K562 (cell line): Measurements from ENCODE around the gene C1QTNF5. TPM values are rescaled to one million over a fixed set of nuclear protein-coding genes. Genes with fewer than 3 reads are reported as not detected.

Experiments
- CBFA2T2 ChIP-seq: fragments of 450-650 bp; conservative IDR thresholded peaks from 2 replicates; pipeline ENCODE4 v1.6.1; 2017; ENCODE audit warnings: mild to moderate bottlenecking
- CBFB ChIP-seq: sonication (generic); formaldehyde crosslinking; IDR thresholded peaks from 2 replicates; pipeline ENCODE4 v1.4.0; 2020; ENCODE audit warnings: mild to moderate bottlenecking, missing genetic modification reagents
- CEBPB ChIP-seq: fragments of 450-650 bp; IDR thresholded peaks from 2 replicates; pipeline ENCODE4 v1.6.1; 2016; ENCODE audit warnings: missing genetic modification characterization, missing compliant biosample characterization
- FOXJ2 ChIP-seq: fragments of 200-800 bp; sonication (Bioruptor generic); IDR thresholded peaks from 2 replicates; pipeline ENCODE4 v1.6.1; 2016; ENCODE audit warnings: missing genetic modification characterization, missing compliant biosample characterization
- GTF2E2 ChIP-seq: fragments of 200-800 bp; sonication (Bioruptor generic); IDR thresholded peaks from 2 replicates; pipeline ENCODE4 v1.6.1; 2016; ENCODE audit warnings: missing genetic modification characterization, missing compliant biosample characterization
- HDAC1 ChIP-seq, 2 experiments: fragments of 450-650 bp; IDR thresholded peaks; 2 replicates each; pipeline ENCODE4 v1.6.1; 2016 to 2017; ENCODE audit warnings: inconsistent platforms in 1 of 2, mild to moderate bottlenecking in 1 of 2, moderate library complexity in 1 of 2
- IFI16 ChIP-seq: fragments of 250-450 bp; sonication (Bioruptor Pico); IDR thresholded peaks from 2 replicates; pipeline ENCODE4 v2.1.2; 2022; ENCODE audit warnings: mild to moderate bottlenecking, inconsistent platforms
- MYNN ChIP-seq, 2 experiments: sonication (generic); formaldehyde crosslinking in 1 of 2; IDR thresholded peaks; 2 replicates each; pipeline versions ENCODE4 v1.5.0 to v1.6.1; 2016 to 2020; ENCODE audit warnings: antibody characterized with exemption in 1 of 2, missing genetic modification reagents in 1 of 2
- NCOA6 ChIP-seq: fragments of 450-650 bp; IDR thresholded peaks from 2 replicates; pipeline ENCODE4 v1.6.1; 2017; ENCODE audit warnings: mild to moderate bottlenecking
- NR3C1 ChIP-seq: sonication (generic); formaldehyde crosslinking; IDR thresholded peaks from 2 replicates; pipeline ENCODE4 v1.8.1; 2022; ENCODE audit warnings: missing genetic modification reagents
- RAD21 ChIP-seq, 2 experiments: fragments of 250-450 bp in 1 of 2; fragments of 450-650 bp in 1 of 2; sonication (Bioruptor Pico) in 1 of 2; formaldehyde crosslinking in 1 of 2; IDR thresholded peaks in 1 of 2; conservative IDR thresholded peaks in 1 of 2; 2 replicates each; pipeline versions ENCODE4 v1.4.0 to v1.8.0; 2020 to 2022; ENCODE audit warnings: mild to moderate bottlenecking in 2 of 2, moderate library complexity in 1 of 2
- SMARCA5 ChIP-seq: fragments of 450-650 bp; IDR thresholded peaks from 2 replicates; pipeline ENCODE4 v1.6.1; 2016
- SPI1 ChIP-seq: IDR thresholded peaks from 2 replicates; pipeline ENCODE4 v1.6.1; 2011; ENCODE audit warnings: low read depth, low read length, control low read depth, borderline replicate concordance
- TEAD1 ChIP-seq, 2 experiments: fragments of 450-650 bp in 1 of 2; sonication (generic) in 1 of 2; formaldehyde crosslinking; IDR thresholded peaks; 2 replicates each; pipeline versions ENCODE4 v1.4.0 to v1.8.0; 2020 to 2022; ENCODE audit warnings: mild to moderate bottlenecking in 2 of 2, missing genetic modification reagents in 1 of 2
- THAP12 ChIP-seq: fragments of 250-450 bp; sonication (Bioruptor Pico); IDR thresholded peaks from 2 replicates; pipeline ENCODE4 v1.9.0; 2021; ENCODE audit warnings: mild to moderate bottlenecking, inconsistent platforms
- WHSC1 ChIP-seq: IDR thresholded peaks from one replicate; pipeline ENCODE4 v1.6.1; 2012; ENCODE audit warnings: low read length, control low read depth, inconsistent platforms
- ZBTB9 ChIP-seq: fragments of 450-650 bp; formaldehyde crosslinking; IDR thresholded peaks from 2 replicates; pipeline ENCODE4 v1.4.0; 2020; ENCODE audit warnings: mild to moderate bottlenecking, moderate library complexity
- ZC3H8 ChIP-seq: fragments of 450-650 bp; IDR thresholded peaks from 2 replicates; pipeline ENCODE4 v1.6.1; 2017
- ZNF133 ChIP-seq: fragments of 250-450 bp; sonication (Bioruptor Pico); IDR thresholded peaks from 2 replicates; pipeline ENCODE4 v1.4.0; 2020; ENCODE audit warnings: mild to moderate bottlenecking
- polyA plus RNA-seq, 8 experiments: library from polyadenylated mRNA; depleted of rRNA in 4 of 8; stranded (reverse) in 5 of 8; unstranded in 3 of 8; fragments of >200 nt; fragmentation: Nextera tagmentation in 2 of 8; fragmentation: Illumina TruSeq in 1 of 8; extraction: Ambion mirVana in 2 of 8; extraction: Trizol in 1 of 8; gene quantifications; 2 replicates each; pipeline versions ENCODE4 v1.2.1 to v1.2.3, GENCODE V29; 2011 to 2014; ENCODE audit warnings: inconsistent platforms in 1 of 8, missing spikeins in 1 of 8
- total RNA-seq, 7 experiments: library from RNA; depleted of rRNA in 6 of 7; stranded (reverse); fragments of >200 nt in 6 of 7; fragmentation: Illumina TruSeq in 2 of 7; extraction: Trizol in 2 of 7; gene quantifications; 2 replicates each; pipeline versions ENCODE4 v1.2.1 to v1.2.3, GENCODE V29; 2011 to 2021; ENCODE audit warnings: low replicate concordance in 1 of 7
- TF ChIP-seq, protein P1 (sequence below): sonication (generic); formaldehyde crosslinking; IDR thresholded peaks from 2 replicates; pipeline ENCODE4 v1.8.0; 2022; ENCODE audit warnings: missing genetic modification reagents, mild to moderate bottlenecking, moderate library complexity, borderline replicate concordance
- TF ChIP-seq, protein P2 (sequence below): sonication (generic); formaldehyde crosslinking; IDR thresholded peaks from 2 replicates; pipeline ENCODE4 v1.8.1; 2023; ENCODE audit warnings: mild to moderate bottlenecking, missing genetic modification reagents, moderate library complexity
- TF ChIP-seq, protein P3 (sequence below): fragments of 250-450 bp; sonication (Bioruptor Pico); IDR thresholded peaks from 2 replicates; pipeline ENCODE4 v1.5.0; 2021; ENCODE audit warnings: mild to moderate bottlenecking, borderline replicate concordance

The C1QTNF5 gene
- total and polyA plus RNA-seq, 9 of the 15 experiments (the other 6 are each of a cell fraction or from before 2014, with no cell fraction given): 0.07 to 0.76 (median 0.24) TPM; not detected in 1

- TF ChIP-seq FOXJ2 (tag): no peak
- no peak for TF ChIP-seq MYNN (IDR thresholded peaks at IDR 0.05)
- no peak for TF ChIP-seq MYNN (CRISPR knock-in tag; IDR thresholded peaks at IDR 0.05)
- TF ChIP-seq HDAC1 (IDR thresholded peaks at IDR 0.05): peak in 1 of 2 experiments; percentile 58; a peak in 1 of 4 replicates
- TF ChIP-seq NCOA6: no peak
- TF ChIP-seq ZBTB9 (CRISPR knock-in tag): no peak
- TF ChIP-seq WHSC1: no peak
- no peak for TF ChIP-seq CEBPB (tag)
- TF ChIP-seq, protein P1, sequence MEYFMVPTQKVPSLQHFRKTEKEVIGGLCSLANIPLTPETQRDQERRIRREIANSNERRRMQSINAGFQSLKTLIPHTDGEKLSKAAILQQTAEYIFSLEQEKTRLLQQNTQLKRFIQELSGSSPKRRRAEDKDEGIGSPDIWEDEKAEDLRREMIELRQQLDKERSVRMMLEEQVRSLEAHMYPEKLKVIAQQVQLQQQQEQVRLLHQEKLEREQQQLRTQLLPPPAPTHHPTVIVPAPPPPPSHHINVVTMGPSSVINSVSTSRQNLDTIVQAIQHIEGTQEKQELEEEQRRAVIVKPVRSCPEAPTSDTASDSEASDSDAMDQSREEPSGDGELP: peak; percentile 38; the same call in 1 of the 2 replicates
- no peak for TF ChIP-seq CBFB (CRISPR knock-in tag)
- no peak for TF ChIP-seq ZNF133 (CRISPR knock-in tag)
- TF ChIP-seq, protein P2, sequence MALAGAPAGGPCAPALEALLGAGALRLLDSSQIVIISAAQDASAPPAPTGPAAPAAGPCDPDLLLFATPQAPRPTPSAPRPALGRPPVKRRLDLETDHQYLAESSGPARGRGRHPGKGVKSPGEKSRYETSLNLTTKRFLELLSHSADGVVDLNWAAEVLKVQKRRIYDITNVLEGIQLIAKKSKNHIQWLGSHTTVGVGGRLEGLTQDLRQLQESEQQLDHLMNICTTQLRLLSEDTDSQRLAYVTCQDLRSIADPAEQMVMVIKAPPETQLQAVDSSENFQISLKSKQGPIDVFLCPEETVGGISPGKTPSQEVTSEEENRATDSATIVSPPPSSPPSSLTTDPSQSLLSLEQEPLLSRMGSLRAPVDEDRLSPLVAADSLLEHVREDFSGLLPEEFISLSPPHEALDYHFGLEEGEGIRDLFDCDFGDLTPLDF (CRISPR knock-in tag): no peak
- no peak for TF ChIP-seq ZC3H8
- TF ChIP-seq, protein P3, sequence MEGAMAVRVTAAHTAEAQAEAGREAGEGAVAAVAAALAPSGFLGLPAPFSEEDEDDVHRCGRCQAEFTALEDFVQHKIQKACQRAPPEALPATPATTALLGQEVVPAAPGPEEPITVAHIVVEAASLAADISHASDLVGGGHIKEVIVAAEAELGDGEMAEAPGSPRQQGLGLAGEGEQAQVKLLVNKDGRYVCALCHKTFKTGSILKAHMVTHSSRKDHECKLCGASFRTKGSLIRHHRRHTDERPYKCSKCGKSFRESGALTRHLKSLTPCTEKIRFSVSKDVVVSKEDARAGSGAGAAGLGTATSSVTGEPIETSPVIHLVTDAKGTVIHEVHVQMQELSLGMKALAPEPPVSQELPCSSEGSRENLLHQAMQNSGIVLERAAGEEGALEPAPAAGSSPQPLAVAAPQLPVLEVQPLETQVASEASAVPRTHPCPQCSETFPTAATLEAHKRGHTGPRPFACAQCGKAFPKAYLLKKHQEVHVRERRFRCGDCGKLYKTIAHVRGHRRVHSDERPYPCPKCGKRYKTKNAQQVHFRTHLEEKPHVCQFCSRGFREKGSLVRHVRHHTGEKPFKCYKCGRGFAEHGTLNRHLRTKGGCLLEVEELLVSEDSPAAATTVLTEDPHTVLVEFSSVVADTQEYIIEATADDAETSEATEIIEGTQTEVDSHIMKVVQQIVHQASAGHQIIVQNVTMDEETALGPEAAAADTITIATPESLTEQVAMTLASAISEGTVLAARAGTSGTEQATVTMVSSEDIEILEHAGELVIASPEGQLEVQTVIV: no peak
- no peak for TF ChIP-seq SMARCA5
- no peak for TF ChIP-seq THAP12 (CRISPR knock-in tag)
- TF ChIP-seq TEAD1 (CRISPR knock-in tag; IDR thresholded peaks at IDR 0.05): no peak
- TF ChIP-seq SPI1: peak; percentile 4; the same call in 1 of the 2 replicates
- TF ChIP-seq GTF2E2 (tag): no peak; the same call in 1 of the 2 replicates
- TF ChIP-seq IFI16 (CRISPR knock-in tag): no peak
- no peak for TF ChIP-seq RAD21 (CRISPR knock-in tag; conservative IDR thresholded peaks at IDR 0.05 in 1 of 2, IDR thresholded peaks at IDR 0.05 in 1 of 2)
- peak; percentile 87 for TF ChIP-seq CBFA2T2
- TF ChIP-seq NR3C1 (CRISPR knock-in tag): no peak
Measured at GRCh38 chr11:119319700-119320239, 20.9 kb downstream of the C1QTNF5 start (continued).
